ENCODE measurements around the gene SEMA4C.

Gene SEMA4C

GRCh38 chr2:96903815-96904214 lies 33.9 kb upstream of the SEMA4C start:
- TF ChIP-seq CTCF (IDR thresholded peaks at IDR 0.05; ENCODE audit: insufficient read depth, low read depth, low read length, missing control alignments): no peak
- DNase-seq (ENCODE audit: low read depth): no peak
- no peak overlapping the region for H3K4me3 ChIP-seq (ENCODE audit: low read length)

- DNase-seq (ENCODE audit: low read depth): no peak
- TF ChIP-seq CTCF (IDR thresholded peaks at IDR 0.05; ENCODE audit: insufficient read depth, low read depth, low read length, missing control alignments): no peak
- no peak overlapping the region for H3K4me3 ChIP-seq (ENCODE audit: low read length)
Measured at GRCh38 chr2:96903318-96903717, 33.4 kb upstream of the SEMA4C start.

- no peak for DNase-seq (ENCODE audit: low read depth)
- TF ChIP-seq CTCF (IDR thresholded peaks at IDR 0.05; ENCODE audit: insufficient read depth, low read depth, low read length, missing control alignments): no peak
- H3K4me3 ChIP-seq (ENCODE audit: low read length): no peak overlapping the region
Measured at GRCh38 chr2:96900237-96900636, 30.4 kb upstream of the SEMA4C start.

- H3K4me3 ChIP-seq (ENCODE audit: low read length): no peak overlapping the region
- no peak for TF ChIP-seq CTCF (IDR thresholded peaks at IDR 0.05; ENCODE audit: insufficient read depth, low read depth, low read length, missing control alignments)
- DNase-seq (ENCODE audit: low read depth): no peak
Measured at GRCh38 chr2:96899413-96899741, 29.5 kb upstream of the SEMA4C start.

GRCh38 chr2:96898641-96899412 lies 28.9 kb upstream of the SEMA4C start:
- DNase-seq (ENCODE audit: low read depth): peak; percentile 75
- TF ChIP-seq CTCF (IDR thresholded peaks at IDR 0.05; ENCODE audit: insufficient read depth, low read depth, low read length, missing control alignments): no peak

GRCh38 chr2:96898135-96898505 lies 28.2 kb upstream of the SEMA4C start:
- DNase-seq (ENCODE audit: low read depth): no peak
- no peak overlapping the region for H3K4me3 ChIP-seq (ENCODE audit: low read length)
- no peak for TF ChIP-seq CTCF (IDR thresholded peaks at IDR 0.05; ENCODE audit: insufficient read depth, low read depth, low read length, missing control alignments)

More at GRCh38 chr2:96898641-96899412, 28.9 kb upstream of the SEMA4C start:
- H3K4me3 ChIP-seq (ENCODE audit: low read length): no peak overlapping the region

GRCh38 chr2:96897491-96898134 lies 27.7 kb upstream of the SEMA4C start:
- peak; percentile 65 for DNase-seq (ENCODE audit: low read depth)
- no peak overlapping the region for H3K4me3 ChIP-seq (ENCODE audit: low read length)
- no peak for TF ChIP-seq CTCF (IDR thresholded peaks at IDR 0.05; ENCODE audit: insufficient read depth, low read depth, low read length, missing control alignments)

Data from epithelial cell of esophagus (primary cell).